HG03097 (cell line): ENCODE data around the gene PPP5C.
"Not testable (repeated sequence)": the region's sequence is repeated elsewhere in the genome, so short reads cannot be mapped to it uniquely, and the experiment has no call there.

Source experiments
- ATAC-seq: cut with Tn5 transposase; IDR thresholded peaks from one replicate; pipeline ENCODE4 v1.9.1; 2021; ENCODE audit not compliant: unreplicated experiment, low FRiP score

PPP5C gene

DNA sequence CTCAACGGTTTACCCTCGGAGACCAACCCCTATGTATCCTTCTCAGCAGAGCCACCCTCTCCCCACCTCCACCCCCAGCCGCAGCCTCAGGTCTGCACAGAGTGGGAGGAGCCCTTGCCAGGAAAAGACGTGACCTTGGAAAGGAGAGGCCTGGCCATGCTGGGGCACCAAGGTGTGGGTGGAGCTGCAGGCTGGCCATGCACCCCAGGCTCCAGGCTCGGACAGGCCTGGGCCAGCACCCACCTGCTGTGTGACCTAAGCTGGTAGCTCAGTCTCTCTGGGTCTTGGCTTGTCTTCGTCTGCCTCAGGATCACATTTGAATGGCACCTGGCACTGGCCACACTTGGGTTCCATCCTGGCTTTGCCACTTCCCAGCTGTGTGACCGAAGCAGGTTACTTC lies 37.0 kb downstream of the PPP5C start:
- ATAC-seq, result no peak

DNA sequence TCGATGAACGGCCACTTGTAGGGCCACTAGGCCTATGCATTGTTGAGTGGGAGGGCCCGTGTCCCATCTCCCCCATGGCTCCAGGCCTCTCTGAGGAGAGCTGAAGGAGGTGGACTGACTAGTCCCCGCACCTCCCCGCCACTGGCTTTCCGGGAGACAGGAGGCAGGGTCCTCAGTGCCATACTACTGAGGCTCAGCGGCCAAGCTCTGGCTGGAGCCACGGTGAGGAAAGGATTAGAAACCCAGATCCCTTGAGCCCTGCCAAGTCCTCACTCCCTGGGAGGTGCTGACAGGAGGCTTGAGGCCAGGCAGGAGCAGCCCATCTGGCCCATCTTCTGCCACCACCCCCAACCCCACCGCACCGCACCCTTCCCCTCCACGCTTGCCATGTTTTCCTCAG lies 37.5 kb downstream of the PPP5C start:
- no peak for ATAC-seq

DNA sequence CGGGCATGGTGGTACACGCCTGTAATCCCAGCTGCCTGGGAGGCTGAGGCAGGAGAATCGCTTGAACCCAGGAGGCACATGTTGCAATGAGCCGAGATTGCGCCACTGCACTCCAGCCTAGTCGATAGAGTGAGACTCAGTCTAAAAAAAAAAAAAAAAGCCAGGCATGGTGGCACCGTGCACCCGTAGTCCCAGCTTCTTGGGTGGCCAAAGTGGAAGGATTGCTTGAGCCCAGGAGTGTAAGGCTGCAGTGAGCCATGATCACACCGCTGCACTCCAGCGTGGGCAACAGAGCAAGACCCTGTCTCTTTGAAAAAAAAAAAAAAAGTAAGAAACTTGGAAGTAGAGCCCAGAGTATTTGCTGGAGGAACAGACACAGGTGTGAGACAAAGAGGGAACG lies 38.7 kb downstream of the PPP5C start:
- ATAC-seq, result no peak

DNA sequence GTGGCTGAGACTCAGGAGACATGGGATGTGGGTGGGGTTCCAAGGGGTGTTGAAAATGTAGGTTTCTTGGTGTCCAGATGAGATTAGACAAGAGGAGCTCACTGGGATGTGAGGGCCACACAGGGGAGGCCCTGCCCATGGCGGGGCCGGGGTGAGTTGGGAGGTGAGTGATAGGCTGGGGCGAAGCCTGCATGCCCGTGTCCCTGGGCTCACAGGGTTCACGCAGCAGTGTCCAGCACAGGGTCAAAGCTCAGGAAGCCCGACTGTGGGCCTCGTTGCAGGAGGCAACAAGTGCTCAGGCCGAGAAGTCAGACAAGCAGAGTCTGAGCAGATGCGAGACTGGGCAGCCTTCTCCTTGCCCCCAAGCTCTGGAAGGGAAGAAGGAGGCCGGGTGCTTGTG lies 39.3 kb downstream of the PPP5C start:
- ATAC-seq, result no peak

DNA sequence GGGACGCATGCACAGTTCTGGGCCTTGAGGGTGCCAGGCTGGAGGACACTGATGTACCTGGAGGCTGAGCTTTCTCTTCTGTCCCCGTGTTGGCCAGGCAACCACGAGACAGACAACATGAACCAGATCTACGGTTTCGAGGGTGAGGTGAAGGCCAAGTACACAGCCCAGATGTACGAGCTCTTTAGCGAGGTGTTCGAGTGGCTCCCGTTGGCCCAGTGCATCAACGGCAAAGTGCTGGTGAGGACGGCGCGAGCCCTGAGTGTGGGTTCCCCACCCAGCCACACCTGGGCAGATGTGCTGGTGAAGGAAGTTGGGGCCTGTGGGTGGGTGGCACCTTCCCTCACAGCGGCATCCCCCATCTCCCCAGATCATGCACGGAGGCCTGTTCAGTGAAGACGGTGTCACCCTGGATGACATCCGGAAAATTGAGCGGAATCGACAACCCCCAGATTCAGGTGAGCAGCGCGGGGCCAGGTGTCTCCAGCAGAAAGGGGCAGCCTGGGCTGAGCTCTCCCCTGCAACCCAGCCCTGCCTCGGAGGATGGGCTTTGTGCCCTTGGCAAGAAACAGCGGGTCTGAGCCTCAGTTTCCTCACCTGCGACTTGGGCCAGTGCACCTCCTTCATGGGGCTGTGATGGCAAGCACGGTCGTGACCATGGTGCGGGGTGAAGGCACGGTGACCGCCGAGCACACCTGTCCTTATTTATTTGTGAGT lies 40.3 kb downstream of the PPP5C start:
- no peak for ATAC-seq

DNA sequence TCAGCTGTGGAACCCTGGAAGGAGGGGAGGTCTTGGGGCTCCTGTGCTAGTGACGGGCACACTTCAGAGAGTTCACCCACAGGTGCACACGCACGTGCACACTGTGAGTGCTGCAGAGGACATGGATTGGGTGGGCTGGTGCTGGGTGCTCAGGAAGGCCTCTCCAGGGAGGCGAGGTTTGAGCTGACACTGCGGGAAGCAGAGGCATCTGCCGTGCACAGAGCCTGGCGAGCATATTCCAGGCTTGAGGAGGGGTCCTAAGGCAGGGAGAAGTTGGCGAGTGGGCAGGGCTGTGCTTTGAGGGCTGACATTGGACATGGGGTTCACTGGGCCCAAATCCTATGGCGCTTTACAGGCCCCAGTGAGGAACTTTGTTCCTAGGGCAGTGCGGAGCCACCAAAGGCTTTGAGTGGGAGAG lies 40.8 kb downstream of the PPP5C start:
- ATAC-seq, result no peak

DNA sequence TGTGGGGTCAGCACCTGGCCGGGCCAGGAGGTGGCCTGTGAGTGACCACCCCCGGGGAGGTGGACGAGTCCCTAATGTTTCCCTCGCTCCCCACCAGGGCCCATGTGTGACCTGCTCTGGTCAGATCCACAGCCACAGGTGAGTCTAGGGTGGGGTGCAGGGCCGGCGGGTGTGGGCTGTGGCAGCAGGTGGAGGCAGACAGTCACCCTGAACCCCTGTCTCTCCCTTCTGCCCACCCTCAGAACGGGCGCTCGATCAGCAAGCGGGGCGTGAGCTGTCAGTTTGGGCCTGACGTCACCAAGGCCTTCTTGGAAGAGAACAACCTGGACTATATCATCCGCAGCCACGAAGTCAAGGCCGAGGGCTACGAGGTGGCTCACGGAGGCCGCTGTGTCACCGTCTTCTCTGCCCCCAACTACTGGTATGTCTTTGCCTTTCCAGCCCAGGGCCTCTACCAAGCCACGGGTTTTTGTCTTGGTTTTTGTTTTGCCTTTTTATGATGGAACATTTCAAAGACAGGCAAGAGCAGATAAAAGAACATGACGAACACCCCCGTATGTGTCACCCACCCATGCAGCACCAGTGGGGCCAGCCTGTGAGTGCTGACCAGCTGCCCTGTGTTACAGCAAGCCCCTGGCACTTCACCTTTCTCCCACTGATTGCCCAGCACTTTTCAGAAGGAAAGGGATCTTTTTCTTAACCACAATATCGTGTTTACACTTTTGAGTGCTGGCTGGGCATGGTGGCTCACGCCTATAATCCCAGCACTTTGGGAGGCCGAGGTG lies 41.6 kb downstream of the PPP5C start:
- ATAC-seq, result no peak

DNA sequence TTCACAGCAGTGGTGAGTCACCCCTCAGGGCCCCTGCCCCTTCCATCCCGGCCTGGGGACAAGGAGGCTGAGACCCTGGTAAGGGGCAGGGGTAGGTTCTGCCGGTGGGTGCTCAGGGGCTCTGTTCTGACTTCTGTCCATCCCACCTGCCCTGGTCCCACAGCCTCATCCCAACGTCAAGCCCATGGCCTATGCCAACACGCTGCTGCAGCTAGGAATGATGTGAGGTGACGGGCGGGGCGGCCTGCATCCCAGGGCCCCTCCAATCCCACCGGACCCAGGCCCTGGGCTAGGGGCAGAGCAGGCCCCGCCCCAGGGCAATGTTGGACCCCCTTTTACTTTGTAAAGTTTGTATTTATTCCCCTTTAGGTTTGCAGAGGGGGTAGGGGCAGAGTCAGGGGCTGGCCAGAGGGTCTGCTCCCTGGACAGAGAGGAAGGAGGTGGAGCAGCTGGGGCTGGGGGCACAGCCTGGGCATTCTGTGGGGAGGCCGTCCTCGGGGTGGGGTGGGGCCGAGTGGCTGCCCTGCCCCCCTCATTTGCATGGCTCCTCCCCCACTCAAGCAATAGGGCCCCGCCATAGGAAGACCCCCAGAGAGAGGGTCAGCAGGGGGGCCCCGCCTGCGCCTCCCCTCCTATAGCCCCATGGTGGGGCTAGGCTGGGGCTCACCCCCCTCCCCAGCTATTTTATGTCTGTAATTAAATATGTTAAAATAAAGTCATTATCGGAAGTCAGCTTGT lies 43.4 kb downstream of the PPP5C start:
- no peak for ATAC-seq

DNA sequence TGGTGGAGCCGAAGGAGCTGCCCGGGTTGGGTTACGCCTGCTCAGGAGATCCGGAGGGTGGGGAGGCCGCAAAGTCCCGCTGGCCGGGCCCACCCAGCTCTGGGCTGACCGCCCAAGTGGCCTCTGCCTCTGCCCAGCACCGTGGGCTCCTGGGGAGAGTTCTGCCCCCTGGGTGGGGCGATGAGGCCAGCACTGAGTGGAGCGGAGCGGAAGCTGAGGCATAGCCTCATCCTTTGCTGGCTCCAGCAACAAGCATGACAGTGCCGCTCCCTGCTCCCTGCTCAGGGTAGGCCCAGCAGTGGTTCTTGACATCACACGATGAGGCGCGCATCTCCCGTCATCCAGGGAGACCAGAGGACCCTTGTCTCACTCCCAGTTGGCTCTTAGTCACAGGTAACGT lies 44.0 kb downstream of the PPP5C start:
- no peak for ATAC-seq

DNA sequence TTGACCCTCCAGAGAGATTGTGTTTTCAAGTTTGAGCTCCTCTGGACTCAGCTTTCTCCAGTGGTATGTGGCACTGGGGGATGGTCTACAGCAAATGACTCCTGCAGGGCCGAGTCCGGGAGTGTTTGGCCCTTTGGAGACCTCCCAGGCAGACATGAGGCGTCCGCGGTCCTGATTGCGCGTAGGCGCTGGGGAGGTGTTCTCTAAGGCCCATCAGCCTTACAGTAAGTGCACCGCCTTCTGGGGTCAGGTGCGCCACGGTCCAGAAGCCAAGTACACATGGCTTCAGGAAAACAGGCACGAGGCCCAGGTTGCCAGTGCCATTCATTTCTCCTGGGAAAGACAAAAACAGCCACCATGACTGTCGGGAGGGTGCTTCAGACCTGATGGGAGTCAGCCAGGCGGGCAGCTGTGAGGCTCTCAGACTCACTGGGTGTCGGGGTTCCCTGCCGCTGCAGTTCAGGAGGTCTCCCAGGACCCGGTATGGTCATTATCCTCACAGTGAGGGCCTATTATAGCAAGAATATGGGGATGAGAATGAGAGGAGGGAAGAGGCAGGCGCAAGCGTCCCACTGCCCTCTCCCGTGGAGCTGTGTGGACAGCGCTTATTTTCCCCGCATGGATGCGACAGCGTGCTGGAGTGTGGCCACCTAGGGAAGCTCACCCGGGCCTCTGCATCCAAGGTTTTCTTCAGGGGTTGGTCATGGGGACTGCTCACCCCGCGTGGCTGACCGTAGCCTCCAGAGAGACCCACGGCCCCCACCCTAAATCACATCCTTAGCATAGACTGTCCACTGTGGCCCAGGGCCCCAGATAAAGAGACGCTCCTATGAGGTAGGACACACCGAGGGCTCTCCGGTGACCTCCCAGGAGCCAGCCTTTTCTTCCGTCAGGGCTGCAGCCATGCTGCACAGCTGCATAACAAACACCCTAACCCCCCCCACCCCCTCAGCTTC lies 44.7 kb downstream of the PPP5C start:
- no peak for ATAC-seq

DNA sequence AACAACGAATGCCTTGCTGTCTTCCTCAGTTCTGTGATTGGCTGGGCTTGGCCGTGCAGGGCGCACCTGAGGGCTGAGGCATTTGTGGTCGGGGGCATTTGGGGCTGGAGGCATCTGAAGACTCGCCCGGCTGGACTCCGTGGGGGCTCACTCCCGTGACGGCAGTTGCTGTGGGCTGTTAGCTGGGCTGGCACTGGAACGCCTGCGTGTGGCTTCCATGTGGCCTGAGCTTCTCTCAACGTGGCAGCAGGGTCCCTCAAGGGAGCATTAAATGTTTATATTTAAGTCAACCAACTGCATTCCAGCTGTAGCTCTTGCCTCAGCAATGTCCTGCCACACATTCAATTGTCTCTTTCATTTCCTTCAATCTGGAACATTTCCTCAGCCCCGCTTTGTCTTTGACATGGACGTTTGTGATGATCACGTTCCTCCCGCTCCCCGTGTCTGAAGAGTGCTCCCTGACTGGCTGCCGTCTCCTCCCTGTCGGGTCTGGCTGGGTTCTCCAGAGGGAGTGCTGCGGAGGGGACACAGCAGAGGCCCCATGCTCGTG lies 45.4 kb downstream of the PPP5C start:
- ATAC-seq, result no peak

DNA sequence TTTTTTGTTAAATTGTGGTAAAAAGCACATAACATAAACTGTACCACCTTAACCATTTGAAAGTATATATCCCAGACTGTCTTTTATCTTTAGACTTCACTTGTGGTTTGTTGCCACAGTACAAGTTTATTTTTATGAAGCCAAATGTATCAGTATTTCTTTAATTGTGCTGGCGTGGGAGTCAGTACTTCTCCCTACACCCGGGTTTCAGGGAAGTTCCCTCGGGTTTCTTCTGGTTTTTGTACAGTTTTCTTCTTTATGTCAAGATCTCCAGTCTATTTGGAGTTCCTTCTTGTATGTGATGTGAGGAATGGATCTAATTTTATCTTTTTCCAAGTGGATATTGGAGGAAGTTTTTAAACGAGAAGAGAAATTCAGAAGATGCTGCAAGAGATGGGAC lies 46.0 kb downstream of the PPP5C start:
- ATAC-seq, result no peak

DNA sequence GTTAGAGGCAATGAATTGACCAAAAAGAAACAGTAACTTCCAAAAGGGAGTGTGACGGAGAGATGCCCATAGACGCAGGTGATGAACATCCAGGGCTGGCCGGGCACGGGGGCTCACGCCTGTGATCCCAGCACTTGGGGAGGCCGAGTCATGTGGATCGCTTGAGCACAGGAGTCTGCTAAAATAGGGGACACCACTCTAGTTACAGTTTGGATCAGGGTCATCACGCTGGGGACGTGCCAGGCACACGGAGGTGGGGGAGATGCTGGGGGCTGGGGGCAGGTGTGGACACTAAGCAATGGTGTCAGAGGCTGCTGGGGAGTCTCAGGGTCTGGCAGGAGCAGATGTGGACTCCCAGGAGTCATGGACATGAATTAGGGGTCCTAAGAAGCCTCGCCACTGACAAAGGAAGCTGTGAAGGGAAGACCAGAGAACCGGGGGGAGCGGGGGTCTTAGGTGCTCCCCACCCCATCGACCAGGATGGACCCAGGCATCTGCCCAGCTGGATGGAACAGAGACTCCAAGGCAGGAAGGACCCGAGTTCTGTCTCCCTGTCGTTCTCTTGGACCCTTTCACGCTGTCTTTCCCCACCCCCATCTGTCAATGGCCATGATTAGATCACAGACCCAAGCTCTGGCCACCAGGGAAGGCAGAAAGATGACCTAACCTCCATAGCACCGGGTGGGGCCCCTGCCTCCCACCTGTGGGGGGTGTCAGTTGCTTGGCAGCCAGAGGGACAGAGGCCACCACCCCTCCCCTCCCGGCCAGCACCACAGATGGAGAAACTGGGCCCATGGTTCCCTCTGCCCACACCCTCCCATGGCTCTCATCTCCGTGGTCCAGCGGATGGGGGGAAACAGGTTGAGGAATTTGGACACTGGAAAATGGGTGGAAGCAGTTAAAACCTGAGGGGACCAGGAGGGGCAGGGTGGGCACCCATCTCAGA lies 46.8 kb downstream of the PPP5C start:
- ATAC-seq, result no peak

DNA sequence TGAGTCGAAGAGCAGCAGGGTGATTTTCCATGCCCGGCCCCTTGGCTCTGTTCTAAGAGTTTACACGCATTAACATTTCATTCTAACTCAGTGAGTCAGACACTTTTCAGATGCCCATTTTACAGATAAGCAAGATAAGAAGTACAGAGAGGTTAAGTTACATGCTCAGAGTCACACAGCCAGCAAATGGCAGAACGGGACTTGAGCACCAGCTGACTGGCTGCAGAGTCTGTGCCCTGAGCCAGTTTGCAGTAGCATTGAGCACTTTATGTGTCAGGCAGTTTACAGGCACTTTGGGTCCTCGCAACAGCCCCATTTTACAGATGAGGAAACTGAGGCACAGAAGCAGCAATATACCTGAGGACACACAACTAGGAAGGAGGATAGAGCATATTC lies 47.5 kb downstream of the PPP5C start:
- no peak for ATAC-seq

DNA sequence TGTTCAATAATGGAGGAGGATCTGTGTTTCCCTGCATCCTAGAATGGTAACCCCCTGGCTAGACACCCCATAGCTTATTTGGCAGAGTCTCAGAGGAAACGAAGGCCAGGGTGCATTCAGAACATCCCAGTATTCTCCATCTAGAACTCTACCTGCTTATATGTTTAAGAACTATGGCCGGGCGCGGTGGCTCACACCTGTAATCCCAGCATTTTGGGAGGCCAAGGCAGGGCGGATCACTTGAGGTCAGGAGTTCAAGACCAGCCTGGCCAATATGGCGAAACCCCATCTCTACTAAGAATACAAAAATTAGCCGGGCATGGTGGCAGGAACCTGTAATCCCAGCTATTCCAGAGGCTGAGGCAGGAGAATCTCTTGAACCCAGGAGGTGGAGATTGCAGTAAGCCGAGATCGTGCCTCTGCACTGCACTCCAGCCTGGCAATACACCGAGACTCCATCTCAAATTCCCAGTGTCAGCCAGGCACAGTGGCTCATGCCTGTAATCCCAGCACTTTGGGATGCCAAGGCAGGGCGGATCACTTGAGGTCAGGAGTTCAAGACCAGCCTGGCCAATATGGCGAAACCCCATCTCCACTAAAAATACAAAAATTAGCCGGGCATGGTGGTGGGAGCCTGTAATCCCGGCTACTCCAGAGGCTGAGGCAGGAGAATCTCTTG lies 51.1 kb downstream of the PPP5C start:
- ATAC-seq, result not testable (repeated sequence)

DNA sequence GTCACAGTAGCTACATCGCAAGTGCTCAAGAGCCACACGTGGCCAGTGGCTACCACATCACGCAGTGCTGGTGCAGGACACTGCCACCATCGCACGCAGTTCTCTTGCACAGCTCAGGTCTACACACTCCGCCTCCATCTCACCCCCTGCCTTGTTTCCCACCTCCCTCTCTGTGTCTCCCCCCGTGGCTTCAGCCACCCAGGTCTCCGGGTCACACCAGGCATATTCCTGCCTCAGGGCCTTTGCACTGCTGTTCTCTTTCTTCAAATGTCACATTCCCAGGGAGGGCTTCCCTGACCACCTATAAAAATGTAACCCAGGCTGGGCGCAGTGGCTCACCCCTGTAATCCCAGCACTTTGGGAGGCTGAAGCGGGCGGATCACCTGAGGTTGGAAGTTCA lies 55.8 kb downstream of the PPP5C start:
- no peak for ATAC-seq

DNA sequence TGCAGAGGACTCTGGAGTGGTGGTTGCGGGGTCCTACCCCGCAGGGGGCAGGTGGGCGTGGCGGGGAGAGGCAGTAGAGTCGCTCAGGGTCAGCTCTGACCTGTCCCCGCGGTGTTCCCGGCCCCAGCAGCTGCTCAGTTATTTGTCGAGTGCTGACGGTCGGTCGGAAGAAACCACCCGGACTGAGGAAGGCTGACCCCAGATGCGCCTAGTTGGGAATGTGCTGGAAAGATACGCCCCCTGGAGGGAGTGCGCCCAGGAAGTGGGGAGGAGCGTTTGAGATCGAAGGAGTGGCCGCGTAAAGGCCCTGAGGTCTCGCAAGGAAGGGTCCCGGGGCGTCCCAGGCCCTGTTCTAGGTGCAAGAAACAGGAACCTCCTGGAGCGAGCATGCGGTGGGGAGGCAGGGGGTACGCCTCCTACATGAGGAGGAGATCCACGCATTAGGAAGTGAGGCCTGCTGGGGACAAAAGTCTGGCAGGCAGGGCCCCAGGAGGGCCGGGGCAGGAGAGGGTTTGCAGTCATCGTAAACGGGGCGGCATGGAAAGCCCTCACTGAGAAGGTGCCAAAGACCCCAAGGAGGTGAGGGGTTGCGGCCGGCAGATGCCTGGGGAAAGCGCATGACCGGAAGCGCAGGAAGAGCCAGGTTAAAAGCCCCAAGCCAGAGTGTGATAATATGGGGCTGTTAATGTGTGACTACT lies 57.3 kb downstream of the PPP5C start:
- ATAC-seq, result no peak
